ENCODE measurements around the gene CAMK2D. TPM values are rescaled to one million over a fixed set of nuclear protein-coding genes. Genes with fewer than 3 reads are reported as not detected.

CAMK2D gene
- total RNA-seq, 2 donors from 2014 or later, result 69.5 to 109 TPM

DNA sequence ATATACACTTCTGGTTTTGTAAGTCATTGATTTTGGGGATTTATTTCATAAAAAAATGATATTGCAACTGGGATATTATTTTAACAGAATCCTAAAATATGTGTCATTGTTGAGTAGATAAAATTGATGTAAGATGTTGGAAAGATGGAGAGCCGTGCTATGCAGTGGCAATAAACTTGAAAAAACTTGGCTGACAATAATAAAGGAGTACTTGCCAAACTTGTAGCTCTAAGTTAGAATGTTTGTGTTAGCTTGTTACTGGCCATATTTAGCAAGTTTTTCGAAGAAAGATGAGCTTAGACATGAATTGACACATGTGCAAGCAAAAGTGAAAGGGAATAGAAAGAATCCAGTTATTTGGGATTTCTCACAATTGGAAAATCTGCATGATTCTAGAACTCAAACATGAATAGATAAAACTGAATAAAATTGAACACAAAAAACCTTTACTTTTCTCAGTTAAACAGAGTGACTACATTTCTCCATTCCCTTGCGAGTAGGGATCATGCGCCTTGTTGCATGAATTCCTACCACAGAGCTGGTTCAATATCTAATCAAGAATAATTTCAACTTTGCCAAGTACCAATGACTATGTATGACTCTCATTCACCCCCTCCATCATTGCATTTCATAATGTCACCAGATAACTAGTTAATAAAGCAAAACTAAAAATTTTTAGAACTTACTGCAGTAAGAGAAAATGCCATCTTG is 327.8 kb downstream of the CAMK2D start:
- no peak overlapping the region for H3K27ac ChIP-seq
- no peaks in the 10 kb centered on the region for H3K4me1 ChIP-seq
- no peak overlapping the region for H3K9ac ChIP-seq (ENCODE audit: low read depth in 2 of 2, low read length in 2 of 2)
- intact Hi-C loops (cut with DNase I), result no loop called here
- no peaks in the 10 kb centered on the region for H3K27me3 ChIP-seq
- H3K4me3 ChIP-seq, result no peak overlapping the region
- DNase-seq, result no peak
- H3K9me3 ChIP-seq, result no peaks in the 10 kb centered on the region
- TF ChIP-seq CTCF (IDR thresholded peaks at IDR 0.05), result no peak
- no peaks in the 10 kb centered on the region for H3K36me3 ChIP-seq

DNA sequence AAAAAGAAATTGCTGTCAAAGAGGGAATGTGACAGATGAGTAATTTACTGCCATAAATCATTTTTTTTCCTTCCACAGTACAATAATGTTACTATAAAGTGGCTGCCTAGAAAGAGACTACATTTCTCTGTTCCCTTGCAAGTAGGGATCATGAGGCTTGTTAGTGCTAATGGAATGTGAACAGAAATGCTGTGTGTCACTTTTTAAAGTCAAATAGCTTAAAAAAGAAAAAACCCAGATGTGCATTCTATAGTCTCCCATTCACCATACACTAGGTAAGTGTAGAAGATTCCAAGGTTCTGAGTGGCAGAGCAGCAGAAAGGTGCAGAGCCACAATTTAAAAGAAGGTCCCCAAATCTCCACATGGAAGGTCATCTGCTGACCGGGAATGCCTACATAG is 328.4 kb downstream of the CAMK2D start:
- Histone ChIP-seq H3K36me3 (no peaks in the 10 kb centered on the region), H3K27ac (no peak overlapping the region), H3K9me3 (no peaks in the 10 kb centered on the region), H3K4me1 (no peaks in the 10 kb centered on the region), H3K4me3 (no peak overlapping the region), H3K27me3 (no peaks in the 10 kb centered on the region), H3K9ac (ENCODE audit: low read depth in 2 of 2, low read length in 2 of 2) (no peak overlapping the region)
- no peak for DNase-seq
- TF ChIP-seq CTCF (IDR thresholded peaks at IDR 0.05), result no peak
- intact Hi-C loops (cut with DNase I), result no loop called here

DNA sequence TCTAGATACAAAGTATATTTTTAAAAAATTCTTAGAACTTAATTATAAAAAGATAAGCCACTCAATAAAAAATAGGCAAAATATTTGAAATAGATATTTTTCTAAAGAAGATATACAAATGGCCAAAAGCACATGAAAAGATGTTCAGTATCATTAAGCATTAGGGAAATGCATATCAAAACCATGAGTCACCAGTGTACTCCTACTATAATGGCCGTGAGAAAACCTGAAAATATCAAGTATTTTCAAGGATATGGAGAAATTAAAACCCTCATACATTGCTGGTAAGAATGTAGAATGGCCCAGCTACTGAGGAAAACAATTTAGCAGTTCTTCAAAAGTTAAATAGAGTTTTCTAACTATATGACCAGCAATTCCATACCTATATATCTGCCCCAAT is 337.9 kb downstream of the CAMK2D start:
- intact Hi-C loops (cut with DNase I), result no loop called here
- Histone ChIP-seq H3K4me1 (no peaks in the 10 kb centered on the region), H3K9ac (ENCODE audit: low read depth in 2 of 2, low read length in 2 of 2) (no peak overlapping the region), H3K36me3 (no peaks in the 10 kb centered on the region), H3K9me3 (no peaks in the 10 kb centered on the region), H3K4me3 (no peak overlapping the region), H3K27ac (no peak overlapping the region), H3K27me3 (no peaks in the 10 kb centered on the region)
- no peak for TF ChIP-seq CTCF (IDR thresholded peaks at IDR 0.05)
- no peak for DNase-seq

DNA sequence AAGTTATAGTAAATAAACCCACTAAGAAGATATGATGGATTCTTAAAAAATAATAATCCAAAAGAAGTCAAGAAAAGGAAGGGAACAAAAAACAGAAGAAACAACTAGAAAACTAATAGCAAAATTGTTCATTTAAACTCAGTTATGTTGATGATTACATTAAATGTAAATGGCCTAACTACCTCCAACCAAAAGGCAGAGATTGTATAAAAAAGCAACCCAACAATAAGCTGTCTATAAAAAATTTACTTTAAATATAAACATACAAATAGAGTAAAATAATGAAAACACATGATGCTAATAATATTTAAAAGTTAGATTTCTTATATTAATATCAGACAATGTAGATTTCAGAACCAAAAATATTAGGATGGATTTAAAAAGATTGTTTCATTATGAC is 340.6 kb downstream of the CAMK2D start:
- no peak overlapping the region for H3K9ac ChIP-seq (ENCODE audit: low read depth in 2 of 2, low read length in 2 of 2)
- H3K4me3 ChIP-seq, result no peak overlapping the region
- H3K36me3 ChIP-seq, result no peaks in the 10 kb centered on the region
- H3K27ac ChIP-seq, result no peak overlapping the region
- no peaks in the 10 kb centered on the region for H3K27me3 ChIP-seq
- H3K9me3 ChIP-seq, result no peaks in the 10 kb centered on the region
- DNase-seq, result no peak
- no peaks in the 10 kb centered on the region for H3K4me1 ChIP-seq
- intact Hi-C loops (cut with DNase I), result no loop called here
- no peak for TF ChIP-seq CTCF (IDR thresholded peaks at IDR 0.05)

GRCh38 chr4:113419631-113420030 is 341.9 kb downstream of the CAMK2D start:
- intact Hi-C loops (cut with DNase I), result no loop called here
- Histone ChIP-seq H3K27me3 (no peaks in the 10 kb centered on the region), H3K27ac (no peak overlapping the region), H3K4me3 (no peak overlapping the region), H3K4me1 (no peaks in the 10 kb centered on the region), H3K9me3 (no peaks in the 10 kb centered on the region), H3K36me3 (no peaks in the 10 kb centered on the region), H3K9ac (ENCODE audit: low read depth in 2 of 2, low read length in 2 of 2) (no peak overlapping the region)
- TF ChIP-seq CTCF (IDR thresholded peaks at IDR 0.05), result no peak
- no peak for DNase-seq

Measured in colonic mucosa (tissue), 4 donors.